Hair follicular keratinocyte (primary cell): ENCODE data around the gene TULP4. TPM values are rescaled to one million over a fixed set of nuclear protein-coding genes. Genes with fewer than 3 reads are reported as not detected.

ENCODE experiments used
- total RNA-seq: library from RNA; depleted of rRNA; stranded (reverse); fragments of >200 nt; gene quantifications from 2 replicates; pipeline ENCODE4 v1.2.3, GENCODE V29; 2015

Gene TULP4, protein sequence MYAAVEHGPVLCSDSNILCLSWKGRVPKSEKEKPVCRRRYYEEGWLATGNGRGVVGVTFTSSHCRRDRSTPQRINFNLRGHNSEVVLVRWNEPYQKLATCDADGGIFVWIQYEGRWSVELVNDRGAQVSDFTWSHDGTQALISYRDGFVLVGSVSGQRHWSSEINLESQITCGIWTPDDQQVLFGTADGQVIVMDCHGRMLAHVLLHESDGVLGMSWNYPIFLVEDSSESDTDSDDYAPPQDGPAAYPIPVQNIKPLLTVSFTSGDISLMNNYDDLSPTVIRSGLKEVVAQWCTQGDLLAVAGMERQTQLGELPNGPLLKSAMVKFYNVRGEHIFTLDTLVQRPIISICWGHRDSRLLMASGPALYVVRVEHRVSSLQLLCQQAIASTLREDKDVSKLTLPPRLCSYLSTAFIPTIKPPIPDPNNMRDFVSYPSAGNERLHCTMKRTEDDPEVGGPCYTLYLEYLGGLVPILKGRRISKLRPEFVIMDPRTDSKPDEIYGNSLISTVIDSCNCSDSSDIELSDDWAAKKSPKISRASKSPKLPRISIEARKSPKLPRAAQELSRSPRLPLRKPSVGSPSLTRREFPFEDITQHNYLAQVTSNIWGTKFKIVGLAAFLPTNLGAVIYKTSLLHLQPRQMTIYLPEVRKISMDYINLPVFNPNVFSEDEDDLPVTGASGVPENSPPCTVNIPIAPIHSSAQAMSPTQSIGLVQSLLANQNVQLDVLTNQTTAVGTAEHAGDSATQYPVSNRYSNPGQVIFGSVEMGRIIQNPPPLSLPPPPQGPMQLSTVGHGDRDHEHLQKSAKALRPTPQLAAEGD (N-terminal part only)
- 31.3 and 42.3 TPM in 2 replicates for total RNA-seq

DNA sequence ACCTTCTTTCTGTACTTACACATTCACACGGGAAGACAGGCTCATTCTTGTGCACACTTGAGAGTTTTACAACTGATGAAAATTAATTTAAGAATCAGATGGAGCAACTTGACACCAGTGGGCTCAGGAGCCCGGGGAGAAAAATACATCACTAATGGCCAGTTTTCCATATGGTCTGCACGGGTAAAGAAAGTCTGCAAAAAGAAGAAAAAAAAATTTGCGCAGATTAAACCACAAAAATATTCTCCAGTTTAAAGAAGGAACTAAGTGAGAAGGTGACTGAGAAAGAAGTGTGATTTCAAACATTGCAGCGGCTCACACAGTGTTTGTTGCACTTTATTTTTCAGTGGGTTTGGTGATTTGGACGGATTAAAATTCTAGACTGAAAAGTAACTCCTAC is at the start of gene TULP4:
Gene TULP4 (plus strand): TSS at position 301 of the 400 bp plus-strand sequence. CDS start 1,552 bp downstream, outside the sequence.

DNA sequence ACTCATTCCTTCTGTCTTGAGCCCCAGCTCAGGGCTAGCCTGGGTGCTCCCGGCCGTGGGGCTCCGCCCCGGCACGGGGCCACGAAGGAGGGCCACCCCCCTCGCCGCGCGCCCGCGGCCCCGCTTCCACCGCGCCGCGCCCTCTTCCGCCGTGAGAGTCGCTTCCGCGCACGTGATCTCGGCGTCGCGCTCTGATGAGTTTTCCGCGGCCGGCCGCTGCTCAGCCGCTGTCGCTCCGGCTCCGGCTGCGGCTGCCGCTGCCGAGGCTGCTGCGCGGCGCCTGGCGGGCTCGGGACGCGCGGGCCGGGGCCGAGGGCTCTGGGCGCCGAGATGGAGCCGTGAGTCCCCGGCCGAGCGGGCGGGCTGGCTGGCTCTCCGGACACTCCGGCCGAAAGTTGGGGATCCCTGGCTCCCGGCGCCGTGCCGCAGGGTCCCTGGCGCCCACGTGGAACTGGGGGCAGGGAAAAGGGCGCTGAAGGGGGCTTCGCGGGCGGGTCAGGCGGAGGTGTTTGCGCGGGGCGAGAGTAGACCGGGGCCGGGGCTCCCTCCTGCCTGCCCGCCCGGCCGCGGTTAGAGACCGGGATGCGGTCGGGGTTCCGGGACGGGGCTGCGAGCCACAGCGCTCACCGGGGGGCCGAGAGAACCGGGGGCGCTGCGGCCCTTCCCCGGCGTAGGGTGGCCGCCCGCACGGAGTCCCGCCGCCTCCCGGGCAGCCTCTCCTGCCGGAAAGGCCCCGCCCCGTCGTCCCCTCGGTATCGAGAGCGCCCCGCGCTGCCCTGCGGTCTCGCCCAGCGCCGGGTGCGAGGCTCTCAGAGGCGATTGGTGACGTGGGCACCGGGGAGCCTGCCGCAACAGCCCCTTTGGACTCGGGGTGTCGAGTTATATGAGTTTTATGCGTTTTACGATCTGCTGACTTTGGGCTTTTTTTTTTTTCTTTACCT is 247.9 kb downstream of the TULP4 start, which contains the start of gene TMEM181:
Gene TMEM181 (plus strand): TSS at position 197 of the 941 bp plus-strand sequence. CDS start 134 bp downstream, at position 331.

Other genes starting within 250 kb of the TULP4 start
- 2.3 and 2.4 TPM in 2 replicates for gene SERAC1, start 144.2 kb upstream of the TULP4 start, total RNA-seq
- 5.3 and 11.8 TPM in 2 replicates for gene GTF2H5, start 144.1 kb upstream of the TULP4 start, total RNA-seq
- 18.8 and 24.3 TPM in 2 replicates for gene TMEM181, start 247.6 kb downstream of the TULP4 start, total RNA-seq